Lung (tissue), 12 donors: Measurements from ENCODE around the gene CYP2A7. TPM values are rescaled to one million over a fixed set of nuclear protein-coding genes. Genes with fewer than 3 reads are reported as not detected.
"Not testable (repeated sequence)": the region's sequence is repeated elsewhere in the genome, so short reads cannot be mapped to it uniquely, and the experiment has no call there.

ENCODE experiments used
- ATAC-seq: fragments of 200-7000 bp; cut with Tn5 transposase; one replicate; pipeline ENCODE4 v1.9.1; 2020; ENCODE audit warnings: moderate number of reproducible peaks; ENCODE audit not compliant: insufficient read depth, low FRiP score
- DNase-seq, 3 donors: peaks; one replicate each; pipeline ENCODE4 v3.0.0-alpha.2; 2013 to 2017
- H3K27ac ChIP-seq, 2 donors: one replicate each; pipeline ENCODE4 v1.5.1; 2013; ENCODE audit warnings: mild to moderate bottlenecking in 2 of 2, moderate library complexity in 2 of 2, control low read depth in 1 of 2, inconsistent platforms in 1 of 2, low read depth in 1 of 2, low read length in 1 of 2
- H3K27me3 ChIP-seq, 3 donors: one replicate each; pipeline ENCODE4 v1.5.1; 2013; ENCODE audit warnings: low read length in 2 of 3; ENCODE audit not compliant: control insufficient read depth in 3 of 3, insufficient read depth in 3 of 3
- H3K36me3 ChIP-seq, 4 donors: one replicate each; pipeline ENCODE4 v1.5.1; 2013; ENCODE audit warnings: low read length in 4 of 4, mild to moderate bottlenecking in 1 of 4, moderate library complexity in 1 of 4; ENCODE audit not compliant: control insufficient read depth in 4 of 4, insufficient read depth in 4 of 4
- H3K4me1 ChIP-seq, 5 donors: one replicate each; pipeline ENCODE4 v1.5.1; 2013; ENCODE audit warnings: low read length in 5 of 5, mild to moderate bottlenecking in 2 of 5, moderate library complexity in 1 of 5; ENCODE audit not compliant: control insufficient read depth in 5 of 5, insufficient read depth in 5 of 5
- H3K4me3 ChIP-seq: one replicate; pipeline ENCODE4 v1.5.1; 2013; ENCODE audit warnings: mild to moderate bottlenecking, control low read depth, moderate library complexity
- H3K9ac ChIP-seq, 2 donors: one replicate each; pipeline ENCODE4 v1.5.1; 2013; ENCODE audit warnings: low read length in 2 of 2, control low read depth in 1 of 2; ENCODE audit not compliant: insufficient read depth in 1 of 2
- H3K9me3 ChIP-seq, 4 donors: one replicate each; pipeline ENCODE4 v1.5.1; 2013; ENCODE audit warnings: low read length in 3 of 4, mild to moderate bottlenecking in 1 of 4, moderate library complexity in 1 of 4; ENCODE audit not compliant: control insufficient read depth in 4 of 4, insufficient read depth in 3 of 4
- WGBS, 2 donors: extraction: QIAGEN DNeasy Blood & Tissue Kit; methylation state at CpG; one replicate each; pipeline ENCODE4 v1.1.7; 2013; 5-methylcytosine and 5-hydroxymethylcytosine counted together
- polyA plus RNA-seq, 2 donors: library from polyadenylated mRNA; stranded (reverse); fragments of 200-250 nt; gene quantifications; one replicate each; pipeline ENCODE4 v1.2.1, GENCODE V29; 2013
- total RNA-seq, 2 donors: library from RNA; depleted of rRNA in 1 of 2; stranded (reverse); fragments of >200 nt in 1 of 2; gene quantifications; one replicate each; pipeline ENCODE4 v1.2.1, GENCODE V29; 2014 to 2021
- TF ChIP-seq, protein P1 (sequence below): IDR thresholded peaks from 2 replicates; pipeline ENCODE4 v1.5.1; 2012; ENCODE audit warnings: mild to moderate bottlenecking; ENCODE audit errors: control extremely low read depth, extremely low read depth
- donor health status: control.
- donor health status: control.
- donor health status: Bipolar disorder and iron deficiency.
- donor health status: healthy.
- donor health status: DM: yes; HTN: yes; CAD: no.

CYP2A7 gene
- total and polyA plus RNA-seq, 4 donors, result 0.11 to 1.6 (median 0.14) TPM; not detected in 1

DNA sequence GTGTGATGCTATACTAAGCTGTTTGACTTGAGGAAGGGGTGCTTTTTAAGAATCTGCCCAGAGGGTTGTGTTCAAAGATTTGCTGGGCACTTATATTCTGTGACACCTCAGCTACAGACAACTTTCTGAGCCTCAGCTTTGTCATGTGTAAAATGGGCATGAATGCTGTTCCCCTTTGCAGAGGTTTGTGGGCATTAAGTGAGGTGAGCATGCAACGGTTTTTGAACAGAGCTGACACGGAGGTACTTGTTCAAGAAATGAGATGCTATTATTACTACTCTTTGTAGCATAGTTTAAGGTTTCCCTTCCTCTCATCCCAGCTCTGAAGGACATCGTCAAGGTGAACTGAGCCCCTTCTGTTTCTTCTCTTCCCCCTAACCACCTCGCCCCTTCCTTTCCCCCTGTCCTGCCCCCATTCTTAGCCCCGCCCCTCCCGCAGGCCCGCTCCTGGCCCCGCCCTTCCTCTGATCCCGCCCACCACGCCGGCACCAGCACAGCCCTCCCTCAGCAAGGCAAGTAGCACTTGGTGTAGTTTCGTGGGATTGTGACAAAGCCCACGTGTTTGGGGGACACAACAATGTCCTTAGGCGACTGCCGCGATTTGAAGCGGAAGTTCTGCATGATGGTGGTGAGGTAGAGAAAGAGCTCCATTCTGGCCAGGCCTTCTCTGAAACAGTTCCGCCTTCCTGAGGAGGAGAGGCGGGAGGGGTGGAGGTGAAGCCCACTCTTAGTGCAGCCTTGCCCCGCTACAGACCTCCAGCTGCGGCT is 26.1 kb upstream of the CYP2A7 start:
- no peak overlapping the region for H3K27ac ChIP-seq
- H3K27me3 ChIP-seq, result no peaks in the 10 kb centered on the region
- H3K4me1 ChIP-seq, result peaks cover 0 to 4% (median 0%) of the 10 kb centered on the region in 5 donors
- WGBS, 2 donors, result 21 to 32% methylated on average over 21 of the region's 21 CpGs
- H3K9me3 ChIP-seq, result peaks cover 0 to 3% (median 0%) of the 10 kb centered on the region in 4 donors
- H3K4me3 ChIP-seq, result no peak overlapping the region
- ATAC-seq, result no peak
- H3K36me3 ChIP-seq, result no peaks in the 10 kb centered on the region
- peak in 1 of 3 donors; percentile 12 for DNase-seq
- TF ChIP-seq, protein P1, sequence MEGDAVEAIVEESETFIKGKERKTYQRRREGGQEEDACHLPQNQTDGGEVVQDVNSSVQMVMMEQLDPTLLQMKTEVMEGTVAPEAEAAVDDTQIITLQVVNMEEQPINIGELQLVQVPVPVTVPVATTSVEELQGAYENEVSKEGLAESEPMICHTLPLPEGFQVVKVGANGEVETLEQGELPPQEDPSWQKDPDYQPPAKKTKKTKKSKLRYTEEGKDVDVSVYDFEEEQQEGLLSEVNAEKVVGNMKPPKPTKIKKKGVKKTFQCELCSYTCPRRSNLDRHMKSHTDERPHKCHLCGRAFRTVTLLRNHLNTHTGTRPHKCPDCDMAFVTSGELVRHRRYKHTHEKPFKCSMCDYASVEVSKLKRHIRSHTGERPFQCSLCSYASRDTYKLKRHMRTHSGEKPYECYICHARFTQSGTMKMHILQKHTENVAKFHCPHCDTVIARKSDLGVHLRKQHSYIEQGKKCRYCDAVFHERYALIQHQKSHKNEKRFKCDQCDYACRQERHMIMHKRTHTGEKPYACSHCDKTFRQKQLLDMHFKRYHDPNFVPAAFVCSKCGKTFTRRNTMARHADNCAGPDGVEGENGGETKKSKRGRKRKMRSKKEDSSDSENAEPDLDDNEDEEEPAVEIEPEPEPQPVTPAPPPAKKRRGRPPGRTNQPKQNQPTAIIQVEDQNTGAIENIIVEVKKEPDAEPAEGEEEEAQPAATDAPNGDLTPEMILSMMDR, result no peak
- no peak overlapping the region for H3K9ac ChIP-seq

DNA sequence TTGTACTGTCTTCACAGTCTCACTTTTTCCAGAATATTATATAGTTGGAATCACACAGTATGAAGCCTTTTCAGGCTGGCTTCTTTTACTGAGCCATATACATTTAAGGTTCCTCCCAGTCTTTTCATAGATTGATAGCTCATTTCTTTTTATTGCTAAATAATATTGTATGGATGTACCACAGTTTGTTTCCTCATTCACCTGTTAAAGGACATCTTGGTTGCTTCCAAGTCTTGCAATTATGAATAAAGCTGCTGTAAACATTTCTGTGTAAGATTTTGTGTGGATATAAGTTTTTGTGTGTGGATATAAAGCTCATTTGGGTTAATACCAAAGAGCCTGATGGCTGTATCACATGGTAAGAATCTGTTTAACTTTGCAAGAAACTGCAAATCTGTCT is 24.5 kb upstream of the CYP2A7 start:
- DNase-seq, result no peak
- Histone ChIP-seq H3K27ac (no peak overlapping the region), H3K4me3 (no peak overlapping the region), H3K9me3 (no peaks in the 10 kb centered on the region), H3K27me3 (no peaks in the 10 kb centered on the region), H3K36me3 (no peaks in the 10 kb centered on the region), H3K4me1 (peaks cover 0 to 4% (median 0%) of the 10 kb centered on the region in 5 donors), H3K9ac (no peak overlapping the region)
- ATAC-seq, result no peak
- TF ChIP-seq, protein P1, result no peak

- not testable (repeated sequence) for H3K27me3 ChIP-seq, ATAC-seq, H3K4me3 ChIP-seq, H3K9ac ChIP-seq, H3K27ac ChIP-seq, H3K36me3 ChIP-seq, H3K9me3 ChIP-seq, H3K4me1 ChIP-seq, DNase-seq
- 62 to 77% methylated on average over 10 of the region's 10 CpGs for WGBS, 2 donors
Observed at GRCh38 chr19:40904673-40905156, 22.7 kb upstream of the CYP2A7 start.

DNA sequence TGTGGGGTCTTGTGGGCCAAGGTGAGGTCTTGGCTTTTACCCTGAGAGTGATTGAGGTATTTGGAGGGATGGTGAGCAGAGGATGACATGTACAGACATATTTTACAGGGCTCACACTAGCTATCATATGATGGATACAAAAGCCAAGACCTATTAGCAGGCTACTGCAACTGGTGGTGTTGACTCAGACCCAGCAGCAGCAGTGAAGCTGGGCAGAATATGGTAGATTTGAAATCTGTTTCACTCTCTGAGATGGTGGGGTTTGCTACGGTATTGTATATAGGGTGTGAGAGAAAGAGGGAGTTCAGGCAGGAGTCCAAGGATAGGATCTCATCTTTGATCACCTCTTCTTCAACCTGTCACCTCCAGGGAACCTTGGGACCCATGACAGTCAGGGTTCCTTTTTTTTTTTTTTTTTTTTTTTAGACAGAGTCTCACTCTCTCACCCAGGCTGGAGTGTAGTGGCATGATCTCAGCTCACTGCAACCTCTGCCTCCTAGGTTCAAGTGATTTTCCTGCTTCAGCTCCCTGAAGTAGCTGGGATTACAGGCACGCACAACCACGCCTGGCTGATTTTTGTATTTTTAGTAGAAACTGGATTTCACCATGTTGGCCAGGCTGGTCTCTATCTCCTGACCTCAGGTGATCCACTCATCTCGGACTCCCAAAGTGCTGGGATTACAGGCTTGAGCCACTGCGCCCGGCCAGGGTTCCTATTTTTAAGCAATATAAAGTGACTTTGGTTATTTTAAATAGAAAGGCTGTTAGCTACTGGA is 20.1 kb upstream of the CYP2A7 start:
- not testable (repeated sequence) for H3K4me1 ChIP-seq, H3K27me3 ChIP-seq, H3K4me3 ChIP-seq, H3K9ac ChIP-seq, DNase-seq, ATAC-seq, H3K36me3 ChIP-seq, H3K9me3 ChIP-seq, H3K27ac ChIP-seq
- WGBS, 2 donors, result 75 to 79% methylated on average over 6 of the region's 6 CpGs

DNA sequence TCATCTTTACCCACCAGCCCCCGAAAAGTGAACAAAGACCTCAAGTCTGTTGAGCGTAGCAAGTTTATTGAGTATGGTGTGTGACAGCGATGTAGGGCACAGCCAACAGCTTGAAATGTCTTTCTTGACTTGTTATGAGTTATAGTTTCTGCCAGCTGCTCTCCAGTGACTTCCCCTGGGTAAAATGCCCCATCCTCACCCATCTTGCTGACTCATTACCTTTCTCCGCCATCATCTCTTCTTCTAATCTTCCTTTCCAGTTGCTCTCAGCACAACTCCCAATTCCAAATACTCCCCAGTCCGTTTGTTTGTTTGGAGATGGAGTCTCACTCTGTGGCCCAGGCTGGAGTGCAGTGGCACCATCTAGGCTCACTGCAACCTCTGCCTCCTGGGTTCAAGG is 18.5 kb upstream of the CYP2A7 start:
- not testable (repeated sequence) for H3K36me3 ChIP-seq, H3K9me3 ChIP-seq, DNase-seq, ATAC-seq, H3K4me1 ChIP-seq, H3K9ac ChIP-seq, H3K4me3 ChIP-seq, H3K27me3 ChIP-seq, H3K27ac ChIP-seq
- whole genome bisulfite sequencing, 2 donors, result 90 to 93% methylated on average over 4 to 5 of the region's 5 CpGs

DNA sequence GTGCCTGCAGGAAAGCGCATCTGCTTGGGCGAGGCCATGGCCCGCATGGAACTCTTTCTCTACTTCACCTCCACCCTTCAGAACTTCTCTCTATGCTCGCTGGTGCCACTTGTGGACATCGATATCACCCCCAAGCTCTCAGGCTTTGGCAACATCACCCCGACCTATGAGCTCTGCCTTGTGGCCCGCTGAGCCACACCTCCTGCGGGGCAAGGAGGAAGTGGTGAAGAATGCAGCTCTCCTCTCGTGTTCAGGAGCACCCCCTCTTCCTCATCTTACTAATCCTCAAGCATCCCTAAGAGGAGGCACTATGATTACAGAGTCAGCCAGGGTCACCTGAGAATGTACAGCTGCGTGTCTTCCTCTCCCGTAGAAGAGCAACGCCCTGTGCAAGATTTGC is 17.9 kb upstream of the CYP2A7 start:
- 50 to 59% methylated on average over 12 of the region's 12 CpGs for whole genome bisulfite sequencing, 2 donors
- ATAC-seq, result peak; percentile 47
- H3K4me1 ChIP-seq, H3K9ac ChIP-seq, H3K4me3 ChIP-seq, H3K36me3 ChIP-seq, H3K27ac ChIP-seq, DNase-seq, H3K9me3 ChIP-seq, H3K27me3 ChIP-seq: not testable (repeated sequence)
